GM12878 (cell line): ENCODE results near the gene ZNF423. TPM values are rescaled to one million over a fixed set of nuclear protein-coding genes. Genes with fewer than 3 reads are reported as not detected.

Source experiments
- ATAC-seq: fragments of 200-7000 bp; cut with Tn5 transposase; 3 replicates; pipeline ENCODE4 v1.9.1; 2020; ENCODE audit warnings: mild to moderate bottlenecking, moderate library complexity
- BruUV-seq: library from RNA; stranded (reverse); fragments of 400-500 nt; replicated peaks from 2 replicates; lab custom pipeline; 2021; lab: Mats Ljungman, UMichigan
- CTCF ChIA-PET: fragments of 300-600 bp; sonication (Branson Sonifier 250); formaldehyde crosslinking; extraction: SDS; loops from one replicate; lab custom pipeline; 2021; ENCODE audit warnings: inconsistent platforms; lab: Yijun Ruan, JAX
- POLR2A ChIA-PET: fragments of 350-600 bp; formaldehyde crosslinking; extraction: SDS; loops from one replicate; lab custom pipeline; 2021; ENCODE audit warnings: inconsistent platforms; lab: Charles Lee
- RAD21 ChIA-PET: fragments of 300-600 bp; sonication (Branson Sonifier 250); formaldehyde crosslinking; loops from one replicate; lab custom pipeline; 2023; ENCODE audit warnings: antibody characterized with exemption; ENCODE audit not compliant: unreplicated experiment; lab: Charles Lee
- SMC1A ChIA-PET: fragments of 300-600 bp; sonication (Branson Sonifier 250); formaldehyde crosslinking; loops from one replicate; lab custom pipeline; 2023; ENCODE audit not compliant: unreplicated experiment, uncharacterized antibody; lab: Charles Lee
- DNase-seq: peaks from one replicate; pipeline ENCODE4 v3.0.0-alpha.2; 2011; ENCODE audit warnings: low read depth, low spot score
- FAIRE-seq: peaks from 3 replicates; lab custom pipeline; 2011; peaks lifted over from hg19 to GRCh38; lab: Jason Lieb, UNC
- H2AFZ ChIP-seq: 2 replicates; pipeline ENCODE4 v1.6.0; 2011; ENCODE audit warnings: low read depth, low read length, control low read depth; ENCODE audit not compliant: control insufficient read depth
- H3K27ac ChIP-seq: 2 replicates; pipeline ENCODE4 v1.5.1; 2011; ENCODE audit warnings: control low read depth; ENCODE audit not compliant: control insufficient read depth, insufficient read depth
- H3K27me3 ChIP-seq, 2 experiments: replicated peaks in 1 of 2; 2 replicates each; pipeline versions ENCODE4 v1.6.0 to v1.6.1; 2011; ENCODE audit warnings: low read length in 1 of 2; ENCODE audit not compliant: control insufficient read depth in 2 of 2, insufficient read depth in 2 of 2
- H3K36me3 ChIP-seq, 2 experiments: 2 replicates each; pipeline ENCODE4 v1.5.1; 2011; ENCODE audit warnings: low read length in 1 of 2; ENCODE audit not compliant: control insufficient read depth in 2 of 2, insufficient read depth in 2 of 2
- H3K4me1 ChIP-seq: 2 replicates; pipeline ENCODE4 v1.6.1; 2011; ENCODE audit warnings: mild to moderate bottlenecking, low read length, moderate library complexity, mixed read lengths; ENCODE audit not compliant: control insufficient read depth, insufficient read depth
- H3K4me2 ChIP-seq: 2 replicates; pipeline ENCODE4 v1.6.0; 2011; ENCODE audit warnings: control low read depth; ENCODE audit not compliant: control insufficient read depth, insufficient read depth
- H3K4me3 ChIP-seq: fragments of 200-600 bp; sonication (generic); 2 replicates; pipeline ENCODE4 v1.5.1; 2016
- H3K79me2 ChIP-seq: 2 replicates; pipeline ENCODE4 v1.6.0; 2011; ENCODE audit warnings: low read length; ENCODE audit not compliant: control insufficient read depth, insufficient read depth
- H3K9ac ChIP-seq: 2 replicates; pipeline ENCODE4 v1.8.0; 2011; ENCODE audit warnings: low read length, control low read depth, mixed read lengths; ENCODE audit not compliant: control insufficient read depth, insufficient read depth
- H3K9me3 ChIP-seq: replicated peaks from 3 replicates; pipeline ENCODE4 v1.5.1; 2011; ENCODE audit warnings: mild to moderate bottlenecking, low read length; ENCODE audit not compliant: control insufficient read depth, insufficient read depth
- H4K20me1 ChIP-seq: 2 replicates; pipeline ENCODE4 v1.6.0; 2011; ENCODE audit not compliant: control insufficient read depth, insufficient read depth
- EGR1 ChIP-seq, 2 experiments: IDR thresholded peaks; 1 replicate in 1 of 2; 2 replicates in 1 of 2; pipeline ENCODE4 v1.6.1; 2011 to 2012; ENCODE audit warnings: low read depth in 2 of 2, low read length in 2 of 2, borderline replicate concordance in 1 of 2, mild to moderate bottlenecking in 1 of 2, moderate library complexity in 1 of 2
- MXI1 ChIP-seq: fragments of 150-350 bp; IDR thresholded peaks from 2 replicates; pipeline ENCODE4 v1.6.1; 2011; ENCODE audit warnings: low read depth, mild to moderate bottlenecking, inconsistent platforms, low read length, improper control_type of control experiment
- NFXL1 ChIP-seq: fragments of 450-650 bp; IDR thresholded peaks from 2 replicates; pipeline ENCODE4 v1.6.1; 2017; ENCODE audit warnings: antibody characterized with exemption, mild to moderate bottlenecking, borderline replicate concordance
- NFYB ChIP-seq: IDR thresholded peaks from 2 replicates; pipeline ENCODE4 v1.6.1; 2011; ENCODE audit warnings: low read depth, mild to moderate bottlenecking, low read length, improper control_type of control experiment, moderate library complexity; ENCODE audit not compliant: insufficient read depth
- USF1 ChIP-seq: IDR thresholded peaks from 2 replicates; pipeline ENCODE4 v1.6.1; 2011; ENCODE audit warnings: borderline replicate concordance, low read depth, mild to moderate bottlenecking, moderate library complexity, mixed read lengths, low read length; ENCODE audit not compliant: insufficient read depth; ENCODE audit errors: extremely low read length
- WRNIP1 ChIP-seq: IDR thresholded peaks from 2 replicates; pipeline ENCODE4 v1.6.1; 2011; ENCODE audit warnings: low read depth, low read length, improper control_type of control experiment, borderline replicate concordance
- ZNF592 ChIP-seq: fragments of 450-650 bp; IDR thresholded peaks from 2 replicates; pipeline ENCODE4 v1.6.1; 2017; ENCODE audit warnings: mild to moderate bottlenecking, moderate library complexity
- WGBS: methylation state at CpG from one replicate; pipeline ENCODE4 v1.1.6; 2016; ENCODE audit warnings: low lambda C conversion rate; ENCODE audit not compliant: insufficient replicate concordance, insufficient coverage; ENCODE audit errors: missing lambda C conversion rate; 5-methylcytosine and 5-hydroxymethylcytosine counted together
- in situ Hi-C: fragments of 300-500 bp; cut with MboI; formaldehyde crosslinking; loops from 9 replicates; pipeline ENCODE4 v1.14.3; 2018; ENCODE audit warnings: mixed read lengths
- intact Hi-C: fragments of 100-400 bp; cut with micrococcal nuclease; formaldehyde crosslinking; loops from one replicate; pipeline ENCODE4 v1.14.2; 2022; ENCODE audit not compliant: unreplicated experiment
- polyA plus RNA-seq, 11 experiments: library from polyadenylated mRNA; depleted of rRNA in 4 of 11; unstranded in 6 of 11; stranded (reverse) in 5 of 11; fragments of >200 nt; fragmentation: Nextera tagmentation in 4 of 11; fragmentation: Illumina TruSeq in 1 of 11; extraction: Ambion mirVana in 4 of 11; extraction: Trizol in 1 of 11; gene quantifications; 1 replicate in 1 of 11; 2 replicates in 10 of 11; pipeline versions ENCODE4 v1.2.1 to v1.2.3, GENCODE V29; 2011 to 2016; ENCODE audit warnings: inconsistent platforms in 2 of 11, missing spikeins in 2 of 11, low read depth in 1 of 11
- total RNA-seq, 4 experiments: library from RNA; depleted of rRNA in 3 of 4; stranded (reverse); fragments of >200 nt in 3 of 4; fragmentation: Illumina TruSeq in 1 of 4; extraction: Trizol in 1 of 4; gene quantifications; 2 replicates each; pipeline versions ENCODE4 v1.2.1 to v1.2.3, GENCODE V29; 2013 to 2021
- TF ChIP-seq, protein P1 (sequence below): fragments of 450-650 bp; IDR thresholded peaks from 2 replicates; pipeline ENCODE4 v1.6.1; 2016; ENCODE audit warnings: mild to moderate bottlenecking

ZNF423 gene
- total and polyA plus RNA-seq, 10 of the 15 experiments (the other 5 are each of a cell fraction or from before 2014, with no cell fraction given), result 0.03 to 0.64 (median 0.10) TPM

GRCh38 chr16:49574826-49575225, 281.1 kb downstream of the ZNF423 start (continued):
- no peak for TF ChIP-seq ZNF592
- TF ChIP-seq MXI1, result no peak
- no peak for TF ChIP-seq NFXL1
- no peak for TF ChIP-seq EGR1 (IDR thresholded peaks at IDR 0.05; ENCODE audit: borderline replicate concordance in 1 of 2, low read depth in 2 of 2, low read length in 2 of 2)
- TF ChIP-seq, protein P1, sequence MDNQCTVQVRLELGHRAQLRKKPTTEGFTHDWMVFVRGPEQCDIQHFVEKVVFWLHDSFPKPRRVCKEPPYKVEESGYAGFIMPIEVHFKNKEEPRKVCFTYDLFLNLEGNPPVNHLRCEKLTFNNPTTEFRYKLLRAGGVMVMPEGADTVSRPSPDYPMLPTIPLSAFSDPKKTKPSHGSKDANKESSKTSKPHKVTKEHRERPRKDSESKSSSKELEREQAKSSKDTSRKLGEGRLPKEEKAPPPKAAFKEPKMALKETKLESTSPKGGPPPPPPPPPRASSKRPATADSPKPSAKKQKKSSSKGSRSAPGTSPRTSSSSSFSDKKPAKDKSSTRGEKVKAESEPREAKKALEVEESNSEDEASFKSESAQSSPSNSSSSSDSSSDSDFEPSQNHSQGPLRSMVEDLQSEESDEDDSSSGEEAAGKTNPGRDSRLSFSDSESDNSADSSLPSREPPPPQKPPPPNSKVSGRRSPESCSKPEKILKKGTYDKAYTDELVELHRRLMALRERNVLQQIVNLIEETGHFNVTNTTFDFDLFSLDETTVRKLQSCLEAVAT, result no peak

DNA sequence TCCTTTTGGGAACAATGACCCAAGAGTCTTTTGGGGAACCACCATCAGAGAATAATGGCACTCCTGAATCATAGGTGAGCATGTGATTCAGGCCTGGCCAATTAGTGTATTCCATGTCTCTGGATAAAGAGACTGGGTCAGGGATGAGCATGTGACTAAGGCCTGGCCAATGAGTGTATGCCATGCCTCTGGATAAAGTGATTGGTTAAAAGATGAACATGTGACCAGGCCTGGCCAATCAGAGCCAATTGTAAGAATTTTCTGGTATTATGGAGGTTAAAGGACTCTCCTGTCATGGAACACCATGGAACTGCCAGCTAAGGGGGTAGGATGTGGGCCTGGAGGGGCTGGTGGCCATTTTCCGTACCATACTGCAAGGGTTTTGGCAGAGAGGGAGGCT, 288.0 kb downstream of the ZNF423 start:
- no peaks in the 10 kb centered on the region for H3K4me1 ChIP-seq
- H2AFZ ChIP-seq, result no peak overlapping the region
- no peak overlapping the region for H3K4me3 ChIP-seq
- RAD21 ChIA-PET, result no interaction called here
- 0% methylated on average over 1 of the region's 1 CpG for WGBS
- ATAC-seq (no peak), FAIRE-seq (no peak), DNase-seq (no peak)
- H3K4me2 ChIP-seq, result no peak overlapping the region
- H3K9me3 ChIP-seq, result no peaks in the 10 kb centered on the region
- in situ Hi-C loops, result no loop called here
- POLR2A ChIA-PET, result no interaction called here
- CTCF ChIA-PET, result interaction anchor here (0.6 kb wide), 1 partner anchor 25 kb away, joined by 3 read pairs; no protein-coding TSS in a partner anchor
- H3K9ac ChIP-seq, result no peak overlapping the region
- no TSS peak for BruUV-seq
- intact Hi-C loops, result no loop called here
- H3K27me3 ChIP-seq, result no peaks in the 10 kb centered on the region
- H4K20me1 ChIP-seq, result no peaks in the 10 kb centered on the region
- no peaks in the 10 kb centered on the region for H3K79me2 ChIP-seq
- peak; percentile 24 for TF ChIP-seq USF1
- TF ChIP-seq NFYB, result peak; percentile 79
- TF ChIP-seq WRNIP1, result no peak
- no peaks in the 10 kb centered on the region for H3K36me3 ChIP-seq
- SMC1A ChIA-PET, result no interaction called here
- no peak overlapping the region for H3K27ac ChIP-seq
